Measurements from ENCODE around the gene MEF2B.

DNA sequence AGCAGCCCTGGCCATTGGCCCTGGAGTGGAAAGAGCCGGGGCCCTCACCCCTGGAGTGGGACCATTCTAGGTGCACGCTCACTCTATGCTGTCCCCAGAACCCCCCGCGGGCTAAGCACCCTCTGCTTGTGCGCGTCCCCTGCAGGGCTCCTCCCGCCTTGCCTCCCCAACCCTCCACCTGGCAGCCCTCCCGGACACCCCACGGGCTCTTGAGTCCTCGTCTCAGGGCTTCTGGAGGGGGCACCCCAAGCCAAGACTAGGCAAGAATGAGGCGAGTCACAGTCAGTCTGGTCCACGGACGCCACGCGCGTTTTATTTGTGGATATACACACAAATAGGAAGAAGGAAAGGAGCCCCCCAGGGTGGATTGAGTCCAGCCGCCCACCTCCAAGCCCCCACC lies 24.8 kb downstream of the MEF2B start:
- TF ChIP-seq, protein P1, sequence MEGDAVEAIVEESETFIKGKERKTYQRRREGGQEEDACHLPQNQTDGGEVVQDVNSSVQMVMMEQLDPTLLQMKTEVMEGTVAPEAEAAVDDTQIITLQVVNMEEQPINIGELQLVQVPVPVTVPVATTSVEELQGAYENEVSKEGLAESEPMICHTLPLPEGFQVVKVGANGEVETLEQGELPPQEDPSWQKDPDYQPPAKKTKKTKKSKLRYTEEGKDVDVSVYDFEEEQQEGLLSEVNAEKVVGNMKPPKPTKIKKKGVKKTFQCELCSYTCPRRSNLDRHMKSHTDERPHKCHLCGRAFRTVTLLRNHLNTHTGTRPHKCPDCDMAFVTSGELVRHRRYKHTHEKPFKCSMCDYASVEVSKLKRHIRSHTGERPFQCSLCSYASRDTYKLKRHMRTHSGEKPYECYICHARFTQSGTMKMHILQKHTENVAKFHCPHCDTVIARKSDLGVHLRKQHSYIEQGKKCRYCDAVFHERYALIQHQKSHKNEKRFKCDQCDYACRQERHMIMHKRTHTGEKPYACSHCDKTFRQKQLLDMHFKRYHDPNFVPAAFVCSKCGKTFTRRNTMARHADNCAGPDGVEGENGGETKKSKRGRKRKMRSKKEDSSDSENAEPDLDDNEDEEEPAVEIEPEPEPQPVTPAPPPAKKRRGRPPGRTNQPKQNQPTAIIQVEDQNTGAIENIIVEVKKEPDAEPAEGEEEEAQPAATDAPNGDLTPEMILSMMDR (IDR thresholded peaks at IDR 0.05), result no peak
- TF ChIP-seq POLR2A (IDR thresholded peaks at IDR 0.05), result no peak
- no peak for TF ChIP-seq POLR2AphosphoS5 (IDR thresholded peaks at IDR 0.05)
